HUES48 (cell line): ENCODE results near the gene NOXO1.
A peak's percentile ranks its signal among the peaks of the same experiment; 100 is the strongest.

Experiments used
- H3K27ac ChIP-seq: one replicate; pipeline ENCODE4 v1.7.0; 2013; ENCODE audit warnings: low read depth, low read length, inconsistent platforms
- H3K27me3 ChIP-seq: 2 replicates; pipeline ENCODE4 v1.6.1; 2013; ENCODE audit warnings: mild to moderate bottlenecking, low read length; ENCODE audit not compliant: control insufficient read depth, insufficient read depth
- H3K36me3 ChIP-seq: 2 replicates; pipeline ENCODE4 v1.6.1; 2013; ENCODE audit warnings: low read length; ENCODE audit not compliant: control insufficient read depth, insufficient read depth
- H3K4me1 ChIP-seq: 2 replicates; pipeline ENCODE4 v1.6.1; 2013; ENCODE audit warnings: mild to moderate bottlenecking, low read length; ENCODE audit not compliant: control insufficient read depth, insufficient read depth
- H3K4me3 ChIP-seq: 2 replicates; pipeline ENCODE4 v1.5.1; 2013; ENCODE audit warnings: mild to moderate bottlenecking, low read depth, low read length
- H3K9ac ChIP-seq: 2 replicates; pipeline ENCODE4 v1.6.1; 2013; ENCODE audit warnings: mild to moderate bottlenecking, low read depth, low read length, moderate library complexity
- H3K9me3 ChIP-seq: 2 replicates; pipeline ENCODE4 v1.6.1; 2013; ENCODE audit warnings: low read length; ENCODE audit not compliant: control insufficient read depth, insufficient read depth

The NOXO1 gene

DNA sequence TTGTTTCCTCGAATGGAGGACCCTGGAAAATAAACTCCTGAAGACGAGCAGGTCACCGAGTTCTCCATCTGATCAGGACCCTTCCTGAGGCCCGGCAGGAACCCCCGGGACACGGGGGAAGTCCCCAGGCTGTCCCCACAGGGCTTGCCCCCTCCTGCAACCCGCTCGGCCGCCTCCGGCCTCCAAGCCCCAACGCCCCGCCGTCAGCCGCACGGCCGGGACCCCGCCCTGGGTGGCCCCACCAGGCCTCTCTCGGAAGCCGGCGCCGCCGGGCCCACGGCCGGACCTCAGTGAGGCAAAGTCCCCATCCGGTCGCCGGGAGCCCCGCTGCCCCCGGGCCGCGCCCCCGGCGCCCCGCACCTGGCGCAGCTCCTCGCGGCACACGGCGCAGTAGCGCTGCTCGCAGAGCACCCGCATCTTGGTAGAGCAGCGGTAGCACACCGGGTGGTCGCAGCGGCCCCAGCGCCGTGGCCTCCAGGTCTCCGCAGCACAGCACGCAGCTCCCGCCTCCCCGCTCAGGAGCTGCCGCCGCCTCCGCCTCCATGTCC, 28.0 kb upstream of the NOXO1 start:
- Histone ChIP-seq H3K4me1 (peaks cover 25% of the 10 kb centered on the region), H3K4me3 (peak overlapping the region; percentile 88), H3K27ac (peak overlapping the region; percentile 69), H3K36me3 (peaks cover 6% of the 10 kb centered on the region), H3K27me3 (no peaks in the 10 kb centered on the region), H3K9me3 (no peaks in the 10 kb centered on the region), H3K9ac (peak overlapping the region; percentile 73; the same call in 1 of the 2 replicates)

GRCh38 chr16:2008631-2009163, 27.4 kb upstream of the NOXO1 start:
- H3K27me3 ChIP-seq, result no peaks in the 10 kb centered on the region
- peak overlapping the region; percentile 73; the same call in 1 of the 2 replicates for H3K9ac ChIP-seq
- peak overlapping the region; percentile 69 for H3K27ac ChIP-seq
- peaks cover 27% of the 10 kb centered on the region for H3K4me1 ChIP-seq
- no peaks in the 10 kb centered on the region for H3K9me3 ChIP-seq
- peak overlapping the region; percentile 88 for H3K4me3 ChIP-seq
- H3K36me3 ChIP-seq, result peaks cover 6% of the 10 kb centered on the region

DNA sequence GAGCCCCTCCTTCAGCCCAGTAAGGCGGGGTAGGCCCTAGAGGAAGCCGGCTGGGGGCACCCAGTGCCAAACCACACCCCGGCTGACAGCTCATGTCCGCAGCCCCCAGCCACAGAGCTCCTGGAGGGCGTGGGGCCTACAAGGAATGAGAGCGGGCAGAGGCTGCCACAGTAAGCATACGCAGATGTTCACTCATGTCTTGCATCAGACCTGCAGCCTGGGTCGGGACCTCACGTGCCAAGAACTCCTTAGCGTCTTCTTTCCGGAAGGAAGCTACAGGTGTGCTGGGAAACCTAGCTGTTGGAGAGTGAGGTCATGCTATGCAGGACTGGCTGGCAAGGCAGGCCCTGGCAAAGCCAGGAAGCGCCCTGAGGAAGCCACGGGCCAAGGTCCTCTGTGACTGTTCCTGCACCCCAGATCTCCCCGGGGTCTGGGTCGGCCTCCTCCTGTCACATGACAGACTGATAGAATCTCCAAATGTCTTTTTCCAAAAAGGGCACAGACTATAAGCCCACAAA, 26.8 kb upstream of the NOXO1 start:
- Histone ChIP-seq H3K27me3 (no peaks in the 10 kb centered on the region), H3K9ac (no peak overlapping the region), H3K4me3 (peak overlapping the region; percentile 88), H3K36me3 (peaks cover 11% of the 10 kb centered on the region), H3K27ac (no peak overlapping the region), H3K4me1 (peaks cover 27% of the 10 kb centered on the region), H3K9me3 (no peaks in the 10 kb centered on the region)

DNA sequence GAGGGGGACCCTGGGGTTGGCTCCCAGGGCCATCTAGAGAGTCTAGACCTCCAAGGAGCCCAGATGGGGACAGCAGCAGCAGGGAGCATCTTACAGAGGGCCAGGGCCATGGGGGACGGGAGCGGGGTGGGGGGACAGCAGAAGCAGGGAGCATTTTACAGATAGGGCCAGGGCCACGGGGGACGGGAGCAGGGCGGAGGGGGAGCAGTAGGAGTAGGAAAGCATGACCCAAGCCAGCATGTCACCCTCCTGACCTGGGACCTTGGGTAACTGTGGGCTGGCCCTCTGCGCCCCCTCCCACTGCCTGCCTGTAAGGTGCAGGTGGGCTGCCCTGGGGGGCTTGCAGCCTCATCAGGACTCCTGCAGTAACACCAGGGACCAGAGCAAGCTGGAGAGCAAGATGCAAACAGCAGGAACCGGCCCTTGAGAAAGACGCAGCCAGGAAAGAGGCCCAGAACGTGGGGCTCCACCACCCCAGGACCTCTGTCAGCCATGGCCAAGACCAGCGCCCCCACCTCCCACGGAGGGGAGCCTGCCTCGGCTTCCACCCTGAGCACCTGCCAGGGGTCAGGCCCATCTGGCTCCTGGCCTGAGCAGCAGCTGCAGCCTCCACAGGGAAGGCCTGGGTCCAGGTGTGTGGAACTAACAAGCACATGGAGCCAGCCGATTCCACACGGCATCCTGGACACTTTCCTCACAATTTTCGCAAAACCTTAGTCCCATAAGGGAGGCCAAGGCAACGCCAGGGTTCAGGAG, 26.0 kb upstream of the NOXO1 start:
- H3K27me3 ChIP-seq, result no peaks in the 10 kb centered on the region
- H3K4me3 ChIP-seq, result no peak overlapping the region; the same call in 1 of the 2 replicates
- H3K9ac ChIP-seq, result no peak overlapping the region
- peaks cover 27% of the 10 kb centered on the region for H3K4me1 ChIP-seq
- no peaks in the 10 kb centered on the region for H3K9me3 ChIP-seq
- no peak overlapping the region for H3K27ac ChIP-seq
- peaks cover 19% of the 10 kb centered on the region for H3K36me3 ChIP-seq

- Histone ChIP-seq H3K36me3 (peaks cover 29% of the 10 kb centered on the region), H3K27ac (no peak overlapping the region), H3K9ac (no peak overlapping the region), H3K4me1 (peaks cover 27% of the 10 kb centered on the region), H3K4me3 (no peak overlapping the region), H3K9me3 (no peaks in the 10 kb centered on the region), H3K27me3 (no peaks in the 10 kb centered on the region)
Observed at GRCh38 chr16:2006317-2006716, 25.0 kb upstream of the NOXO1 start.

- Histone ChIP-seq H3K9me3 (no peaks in the 10 kb centered on the region), H3K4me3 (no peak overlapping the region), H3K4me1 (peaks cover 27% of the 10 kb centered on the region), H3K9ac (no peak overlapping the region), H3K27me3 (no peaks in the 10 kb centered on the region), H3K27ac (no peak overlapping the region), H3K36me3 (peaks cover 36% of the 10 kb centered on the region)
Observed at GRCh38 chr16:2005646-2006045, 24.4 kb upstream of the NOXO1 start.

DNA sequence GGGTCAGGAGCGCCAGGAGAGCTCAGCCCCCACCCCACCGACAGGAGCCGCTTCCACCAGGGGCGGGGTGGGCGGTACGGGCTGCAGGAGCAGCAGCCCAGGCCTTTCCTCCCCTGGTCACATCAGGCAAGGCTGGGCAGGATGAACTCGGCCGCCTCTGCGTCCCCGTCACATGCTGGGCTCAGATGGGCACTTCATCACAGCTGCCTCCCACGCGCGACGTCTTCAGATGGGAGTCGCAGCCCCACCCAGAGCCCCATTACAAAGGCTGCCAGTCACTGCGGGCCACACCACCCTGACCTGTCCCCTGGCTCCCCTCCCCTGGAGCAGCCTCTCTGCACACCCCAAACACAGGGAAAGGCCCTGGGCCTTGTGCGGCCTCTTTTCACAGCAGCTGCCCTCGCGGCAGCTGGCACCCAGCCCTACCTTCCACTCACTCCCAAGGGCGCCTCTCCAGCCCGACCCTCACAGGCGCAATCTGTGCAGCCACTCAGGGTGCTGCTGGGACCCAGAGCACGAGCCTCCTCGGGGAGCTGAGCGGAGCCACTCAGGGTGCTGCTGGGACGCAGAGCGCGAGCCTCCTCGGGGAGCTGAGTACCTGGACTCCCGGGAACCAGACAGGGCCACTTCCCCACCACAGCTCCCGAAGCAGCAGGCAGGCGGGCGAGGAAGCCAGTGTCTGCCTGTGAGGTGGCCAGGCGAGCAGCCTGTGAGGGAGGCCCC, 23.7 kb upstream of the NOXO1 start:
- H3K36me3 ChIP-seq, result peaks cover 42% of the 10 kb centered on the region
- H3K4me1 ChIP-seq, result peaks cover 23% of the 10 kb centered on the region
- H3K9me3 ChIP-seq, result no peaks in the 10 kb centered on the region
- H3K27ac ChIP-seq, result peak overlapping the region; percentile 71
- H3K27me3 ChIP-seq, result no peaks in the 10 kb centered on the region
- no peak overlapping the region for H3K4me3 ChIP-seq
- no peak overlapping the region for H3K9ac ChIP-seq

DNA sequence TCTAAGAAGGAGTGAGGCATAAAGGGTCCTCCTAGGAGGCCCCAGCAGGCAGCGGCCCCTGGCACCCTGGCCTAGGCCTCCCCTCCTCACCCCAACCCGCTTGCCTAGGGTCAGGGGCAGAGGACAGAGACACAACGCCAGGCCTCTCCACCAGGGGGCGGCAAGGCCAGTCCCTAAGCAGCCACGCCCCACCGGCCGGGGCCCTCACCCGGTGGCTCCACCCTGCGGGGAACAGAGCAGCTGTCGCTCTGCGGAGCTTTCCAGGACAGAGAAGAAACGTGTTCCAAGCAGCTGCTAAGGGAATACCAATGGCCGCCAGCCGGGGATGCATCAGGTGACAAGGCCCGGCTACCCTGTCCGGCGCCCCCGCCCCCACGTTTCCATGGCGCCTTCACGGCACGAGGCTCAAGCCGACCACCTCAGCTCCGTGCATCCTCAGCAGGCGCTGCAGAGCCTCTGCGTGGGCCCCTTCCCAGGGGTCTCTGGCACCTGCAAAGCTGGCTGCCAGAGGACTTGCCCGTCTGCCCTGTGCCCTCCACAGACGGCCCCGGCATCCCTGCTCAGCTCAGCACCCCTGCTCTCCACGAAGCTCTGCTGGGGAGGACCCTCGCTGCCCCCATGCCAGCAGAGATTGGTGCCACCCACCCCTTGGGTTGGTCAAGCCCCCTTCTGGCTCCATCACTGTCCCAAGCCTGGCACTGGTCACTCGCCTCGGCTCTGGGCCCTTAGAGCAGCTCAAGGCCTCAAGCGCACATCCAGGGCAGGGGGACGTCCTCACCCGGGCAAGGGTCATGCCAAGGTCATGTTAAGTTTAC, 22.8 kb upstream of the NOXO1 start:
- Histone ChIP-seq H3K9me3 (no peaks in the 10 kb centered on the region), H3K36me3 (peaks cover 52% of the 10 kb centered on the region), H3K27me3 (no peaks in the 10 kb centered on the region), H3K4me1 (peaks cover 23% of the 10 kb centered on the region), H3K4me3 (peak overlapping the region; percentile 23; the same call in 1 of the 2 replicates), H3K27ac (peak overlapping the region; percentile 71), H3K9ac (peak overlapping the region; percentile 4; the same call in 1 of the 2 replicates)

- peaks cover 56% of the 10 kb centered on the region for H3K36me3 ChIP-seq
Observed at GRCh38 chr16:2003231-2003826, 22.1 kb upstream of the NOXO1 start.

More at GRCh38 chr16:2003231-2003826, 22.1 kb upstream of the NOXO1 start:
- H3K9me3 ChIP-seq, result no peaks in the 10 kb centered on the region
- peaks cover 17% of the 10 kb centered on the region for H3K4me1 ChIP-seq
- H3K4me3 ChIP-seq, result no peak overlapping the region
- H3K27ac ChIP-seq, result no peak overlapping the region
- H3K9ac ChIP-seq, result no peak overlapping the region
- H3K27me3 ChIP-seq, result no peaks in the 10 kb centered on the region
